Measurements from ENCODE around the gene PRKAR1B. TPM values are rescaled to one million over a fixed set of nuclear protein-coding genes. Genes with fewer than 3 reads are reported as not detected.

PRKAR1B gene
- total and polyA plus RNA-seq, 10 donors, result 9.9 to 39.5 (median 23.5) TPM

DNA sequence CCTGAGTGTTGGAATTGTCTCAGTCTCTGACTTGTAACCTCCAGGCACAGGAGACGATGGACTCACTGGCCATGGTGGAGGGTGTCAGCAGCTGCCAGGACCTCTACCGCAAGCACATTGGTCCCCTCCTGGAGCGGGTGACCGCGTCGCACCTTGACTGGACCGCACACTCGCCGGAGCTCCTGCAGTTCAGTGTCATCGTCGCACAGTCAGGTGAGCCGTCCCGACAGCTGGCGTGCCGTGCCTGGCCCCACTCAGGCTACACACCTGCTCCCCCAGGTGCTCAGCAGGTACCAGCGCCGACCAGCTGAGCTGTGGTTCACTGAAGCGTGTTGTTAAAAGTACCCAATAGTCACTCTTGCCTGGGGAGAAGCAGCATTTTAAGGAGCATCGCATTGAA lies 36.7 kb upstream of the PRKAR1B start:
- TF ChIP-seq, protein P1, sequence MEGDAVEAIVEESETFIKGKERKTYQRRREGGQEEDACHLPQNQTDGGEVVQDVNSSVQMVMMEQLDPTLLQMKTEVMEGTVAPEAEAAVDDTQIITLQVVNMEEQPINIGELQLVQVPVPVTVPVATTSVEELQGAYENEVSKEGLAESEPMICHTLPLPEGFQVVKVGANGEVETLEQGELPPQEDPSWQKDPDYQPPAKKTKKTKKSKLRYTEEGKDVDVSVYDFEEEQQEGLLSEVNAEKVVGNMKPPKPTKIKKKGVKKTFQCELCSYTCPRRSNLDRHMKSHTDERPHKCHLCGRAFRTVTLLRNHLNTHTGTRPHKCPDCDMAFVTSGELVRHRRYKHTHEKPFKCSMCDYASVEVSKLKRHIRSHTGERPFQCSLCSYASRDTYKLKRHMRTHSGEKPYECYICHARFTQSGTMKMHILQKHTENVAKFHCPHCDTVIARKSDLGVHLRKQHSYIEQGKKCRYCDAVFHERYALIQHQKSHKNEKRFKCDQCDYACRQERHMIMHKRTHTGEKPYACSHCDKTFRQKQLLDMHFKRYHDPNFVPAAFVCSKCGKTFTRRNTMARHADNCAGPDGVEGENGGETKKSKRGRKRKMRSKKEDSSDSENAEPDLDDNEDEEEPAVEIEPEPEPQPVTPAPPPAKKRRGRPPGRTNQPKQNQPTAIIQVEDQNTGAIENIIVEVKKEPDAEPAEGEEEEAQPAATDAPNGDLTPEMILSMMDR (IDR thresholded peaks at IDR 0.05 in 8 of 11, conservative IDR thresholded peaks at IDR 0.05 in 3 of 11), result no peak
- TF ChIP-seq POLR2AphosphoS5 (IDR thresholded peaks at IDR 0.05), result no peak
- no peak for TF ChIP-seq POLR2A (IDR thresholded peaks at IDR 0.05)
- WGBS, 5 donors, result 96 to 98% (median 97%) methylated on average over 16 to 19 of the region's 19 CpGs
- Histone ChIP-seq H3K9me3 (no peaks in the 10 kb centered on the region), H3K27ac (no peak overlapping the region), H3K4me1 (no peaks in the 10 kb centered on the region), H3K36me3 (peaks cover 9 to 100% (median 53%) of the 10 kb centered on the region in 6 donors), H3K27me3 (replicated peaks in 1 of 7) (no peaks in the 10 kb centered on the region), H3K4me3 (no peak overlapping the region)
- intact Hi-C loops (cut with DNase I; ENCODE audit: low total_unique reads), result no loop called here
- no peak for DNase-seq

DNA sequence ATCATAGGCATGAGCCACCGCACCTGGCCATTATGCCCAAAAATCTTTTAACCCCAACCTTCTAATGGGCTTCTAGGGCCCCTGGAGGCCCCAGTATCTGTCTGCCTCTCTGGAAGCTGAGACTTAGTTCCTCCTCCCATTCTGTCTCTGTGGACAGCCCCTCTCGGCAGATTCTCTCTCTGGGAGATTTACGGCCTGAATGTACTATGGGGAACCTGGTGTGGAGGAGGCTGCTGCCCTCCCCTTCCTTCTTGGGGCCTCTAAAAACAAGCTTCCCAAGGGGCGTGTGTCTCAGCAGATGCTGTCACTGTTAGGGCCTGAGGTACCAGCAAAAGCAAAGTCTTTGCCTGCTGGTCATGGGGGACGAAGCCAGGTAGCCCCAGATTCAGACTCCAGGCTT lies 35.8 kb upstream of the PRKAR1B start:
- no peak overlapping the region for H3K27ac ChIP-seq
- no peaks in the 10 kb centered on the region for H3K27me3 ChIP-seq (replicated peaks in 1 of 7)
- 60 to 87% (median 82%) methylated on average over 3 to 5 of the region's 5 CpGs for WGBS, 5 donors
- no peaks in the 10 kb centered on the region for H3K4me1 ChIP-seq
- intact Hi-C loops (cut with DNase I; ENCODE audit: low total_unique reads), result no loop called here
- no peaks in the 10 kb centered on the region for H3K9me3 ChIP-seq
- peaks cover 9 to 100% (median 60%) of the 10 kb centered on the region in 6 donors for H3K36me3 ChIP-seq
- TF ChIP-seq, protein P1 (IDR thresholded peaks at IDR 0.05 in 8 of 11, conservative IDR thresholded peaks at IDR 0.05 in 3 of 11), result no peak
- H3K4me3 ChIP-seq, result no peak overlapping the region
- no peak for DNase-seq

DNA sequence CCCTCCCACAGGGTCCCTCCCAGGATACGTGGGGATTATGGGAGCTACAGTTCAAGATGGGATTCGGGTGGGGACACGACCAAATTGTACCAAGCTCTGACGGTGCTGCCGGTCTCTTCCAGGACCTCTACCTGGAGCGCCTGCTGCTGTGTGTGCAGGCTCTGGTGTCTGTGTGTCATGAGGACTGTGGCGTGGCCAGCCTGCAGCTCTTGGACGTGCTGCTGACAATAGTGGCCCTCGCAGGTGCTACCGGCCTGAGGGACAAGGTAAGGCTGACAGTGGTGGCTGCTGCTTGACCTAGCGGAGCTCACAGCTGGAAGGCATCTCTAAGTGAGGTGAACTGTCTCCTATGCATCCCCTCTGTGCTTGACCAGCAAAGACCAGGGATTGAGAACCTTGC lies 34.5 kb upstream of the PRKAR1B start:
- Histone ChIP-seq H3K4me3 (no peak overlapping the region), H3K27ac (no peak overlapping the region), H3K27me3 (replicated peaks in 1 of 7) (no peaks in the 10 kb centered on the region), H3K4me1 (no peaks in the 10 kb centered on the region), H3K9me3 (no peaks in the 10 kb centered on the region), H3K36me3 (peaks cover 9 to 100% (median 73%) of the 10 kb centered on the region in 6 donors)
- no peak for DNase-seq
- WGBS, 5 donors, result 90 to 98% (median 96%) methylated on average over 7 to 11 of the region's 11 CpGs
- TF ChIP-seq POLR2A (IDR thresholded peaks at IDR 0.05) (no peak), POLR2AphosphoS5 (IDR thresholded peaks at IDR 0.05) (no peak)
- TF ChIP-seq, protein P1 (IDR thresholded peaks at IDR 0.05 in 8 of 11, conservative IDR thresholded peaks at IDR 0.05 in 3 of 11), result no peak
- intact Hi-C loops (cut with DNase I; ENCODE audit: low total_unique reads), result no loop called here

DNA sequence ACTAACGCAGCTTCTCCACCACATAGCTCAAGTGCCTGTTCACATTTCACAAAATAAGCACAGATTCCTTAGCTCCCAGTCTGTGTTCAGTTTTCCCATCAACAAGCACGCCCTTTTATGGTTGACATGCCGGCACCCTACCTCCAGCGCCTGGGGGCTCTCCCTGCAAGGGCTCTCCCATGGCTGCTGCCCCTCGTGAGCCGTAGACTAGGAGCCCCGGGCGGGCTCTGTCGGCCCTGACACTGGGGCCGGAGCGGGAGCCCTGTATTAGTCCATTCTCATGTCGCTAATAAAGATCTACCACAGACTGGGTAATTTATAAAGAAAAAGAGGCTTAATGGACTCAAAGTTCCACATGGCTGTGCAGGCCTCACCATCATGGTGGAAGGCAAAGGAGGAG lies 34.0 kb upstream of the PRKAR1B start:
- Histone ChIP-seq H3K9me3 (no peaks in the 10 kb centered on the region), H3K27ac (no peak overlapping the region), H3K4me3 (no peak overlapping the region), H3K4me1 (no peaks in the 10 kb centered on the region), H3K27me3 (replicated peaks in 1 of 7) (no peaks in the 10 kb centered on the region), H3K36me3 (peaks cover 9 to 100% (median 73%) of the 10 kb centered on the region in 6 donors)
- WGBS, 5 donors, result 96 to 98% (median 97%) methylated on average over 12 of the region's 12 CpGs
- intact Hi-C loops (cut with DNase I; ENCODE audit: low total_unique reads), result no loop called here
- TF ChIP-seq, protein P1 (IDR thresholded peaks at IDR 0.05 in 8 of 11, conservative IDR thresholded peaks at IDR 0.05 in 3 of 11), result no peak
- no peak for TF ChIP-seq POLR2AphosphoS5 (IDR thresholded peaks at IDR 0.05)
- no peak for TF ChIP-seq POLR2A (IDR thresholded peaks at IDR 0.05)
- no peak for DNase-seq
